ENCODE data around the gene CGB1.
"Not testable (repeated sequence)": the region's sequence is repeated elsewhere in the genome, so short reads cannot be mapped to it uniquely, and the experiment has no call there.

CGB1 gene

GRCh38 chr19:49065905-49066512, 29.3 kb upstream of the CGB1 start:
- Mint-ChIP-seq H3K27ac (no peak overlapping the region), H3K27me3 (peaks cover 56 to 78% of the 10 kb centered on the region in 2 donors), H3K4me3 (no peak overlapping the region), H3K36me3 (peaks cover 3 to 6% of the 10 kb centered on the region in 2 donors), H3K9me3 (peaks cover 7 to 10% of the 10 kb centered on the region in 2 donors), H3K4me1 (peaks cover 4 to 6% of the 10 kb centered on the region in 2 donors)
- ATAC-seq (replicated peaks) (no peak), DNase-seq (no peak)

- Mint-ChIP-seq H3K4me1 (peaks cover 4 to 6% of the 10 kb centered on the region in 2 donors), H3K9me3 (peaks cover 5% of the 10 kb centered on the region in 2 donors), H3K27ac (no peak within 1 kb of the TSS), H3K36me3 (no peaks in the 10 kb centered on the region), H3K4me3 (peak within 1 kb of the TSS in 1 of 2 donors; percentile 11), H3K27me3 (peaks cover 55 to 78% of the 10 kb centered on the region in 2 donors)
- ATAC-seq (replicated peaks) (no peak), DNase-seq (no peak)
Observed at GRCh38 chr19:49064768-49065611, 28.3 kb upstream of the CGB1 start, which contains the start of gene NTF4. NTF4 (minus strand) TSS chr19:49064818; CDS start chr19:49061997, 2,821 bp downstream.

- no peak for ATAC-seq (replicated peaks)
- Mint-ChIP-seq H3K4me3 (no peak overlapping the region), H3K4me1 (peaks cover 4 to 6% of the 10 kb centered on the region in 2 donors), H3K27me3 (peaks cover 53 to 77% of the 10 kb centered on the region in 2 donors), H3K27ac (no peak overlapping the region), H3K36me3 (no peaks in the 10 kb centered on the region), H3K9me3 (peaks cover 0 to 2% of the 10 kb centered on the region in 2 donors)
- DNase-seq = no peak
Observed at GRCh38 chr19:49064029-49064629, 27.4 kb upstream of the CGB1 start.

GRCh38 chr19:49061445-49061844, 24.8 kb upstream of the CGB1 start:
- Mint-ChIP-seq H3K4me1 (peaks cover 20 to 26% of the 10 kb centered on the region in 2 donors), H3K27ac (no peak overlapping the region), H3K9me3 (peaks cover 0 to 2% of the 10 kb centered on the region in 2 donors), H3K4me3 (no peak overlapping the region), H3K36me3 (no peaks in the 10 kb centered on the region), H3K27me3 (peaks cover 59 to 84% of the 10 kb centered on the region in 2 donors)
- DNase-seq = no peak
- ATAC-seq (replicated peaks) = peak; percentile 15 to 36

- no peaks in the 10 kb centered on the region for H3K36me3 Mint-ChIP-seq
- H3K27ac Mint-ChIP-seq = no peak overlapping the region
- peaks cover 23 to 30% of the 10 kb centered on the region in 2 donors for H3K4me1 Mint-ChIP-seq
- H3K27me3 Mint-ChIP-seq = peaks cover 56 to 84% of the 10 kb centered on the region in 2 donors
- no peak overlapping the region for H3K4me3 Mint-ChIP-seq
- H3K9me3 Mint-ChIP-seq = peaks cover 0 to 2% of the 10 kb centered on the region in 2 donors
- no peak for ATAC-seq (replicated peaks)
- DNase-seq = no peak
Observed at GRCh38 chr19:49061000-49061399, 24.3 kb upstream of the CGB1 start.

- H3K36me3 Mint-ChIP-seq = no peaks in the 10 kb centered on the region
- DNase-seq (no peak), ATAC-seq (replicated peaks) (no peak)
- H3K27ac Mint-ChIP-seq = no peak overlapping the region
- peaks cover 0 to 2% of the 10 kb centered on the region in 2 donors for H3K9me3 Mint-ChIP-seq
- H3K27me3 Mint-ChIP-seq = peaks cover 51 to 81% of the 10 kb centered on the region in 2 donors
- peaks cover 24 to 33% of the 10 kb centered on the region in 2 donors for H3K4me1 Mint-ChIP-seq
- no peak overlapping the region for H3K4me3 Mint-ChIP-seq
Observed at GRCh38 chr19:49059053-49059452, 22.4 kb upstream of the CGB1 start.

GRCh38 chr19:49058562-49058961, 21.9 kb upstream of the CGB1 start:
- peaks cover 24 to 33% of the 10 kb centered on the region in 2 donors for H3K4me1 Mint-ChIP-seq
- no peak for DNase-seq
- no peaks in the 10 kb centered on the region for H3K36me3 Mint-ChIP-seq
- H3K27ac Mint-ChIP-seq = no peak overlapping the region
- peaks cover 0 to 2% of the 10 kb centered on the region in 2 donors for H3K9me3 Mint-ChIP-seq
- peaks cover 56 to 81% of the 10 kb centered on the region in 2 donors for H3K27me3 Mint-ChIP-seq
- peak in 1 of 2 donors; percentile 30 for ATAC-seq (replicated peaks)
- peak overlapping the region in 1 of 2 donors; percentile 8 for H3K4me3 Mint-ChIP-seq

- ATAC-seq (replicated peaks) = no peak
- no peaks in the 10 kb centered on the region for H3K36me3 Mint-ChIP-seq
- peak within 1 kb of the TSS; percentile 78 to 86 for H3K4me3 Mint-ChIP-seq
- H3K4me1 Mint-ChIP-seq = peaks cover 24 to 33% of the 10 kb centered on the region in 2 donors
- DNase-seq = no peak
- H3K9me3 Mint-ChIP-seq = peaks cover 0 to 2% of the 10 kb centered on the region in 2 donors
- peak within 1 kb of the TSS; percentile 16 for H3K27ac Mint-ChIP-seq
- H3K27me3 Mint-ChIP-seq = peaks cover 56 to 75% of the 10 kb centered on the region in 2 donors
Observed at GRCh38 chr19:49057636-49058234, 21.0 kb upstream of the CGB1 start, which contains the start of gene CGB7. CGB7 (minus strand) TSS chr19:49057749; CDS start chr19:49055375, 2,374 bp downstream.

GRCh38 chr19:49056902-49057596, 20.4 kb upstream of the CGB1 start:
- H3K27me3 Mint-ChIP-seq = peaks cover 56 to 75% of the 10 kb centered on the region in 2 donors
- ATAC-seq (replicated peaks); H3K36me3 Mint-ChIP-seq; DNase-seq; H3K9me3 Mint-ChIP-seq: not testable (repeated sequence)
- peak overlapping the region; percentile 16 for H3K27ac Mint-ChIP-seq
- peaks cover 24 to 33% of the 10 kb centered on the region in 2 donors for H3K4me1 Mint-ChIP-seq
- peak overlapping the region; percentile 78 to 86 for H3K4me3 Mint-ChIP-seq

- peak; percentile 35 for DNase-seq
- Mint-ChIP-seq H3K4me3 (peak overlapping the region; percentile 78 to 86), H3K27me3 (peaks cover 52 to 70% of the 10 kb centered on the region in 2 donors), H3K36me3 (no peaks in the 10 kb centered on the region), H3K27ac (peak overlapping the region; percentile 16), H3K9me3 (peaks cover 0 to 2% of the 10 kb centered on the region in 2 donors), H3K4me1 (peaks cover 22 to 33% of the 10 kb centered on the region in 2 donors)
- peak; percentile 78 to 83 for ATAC-seq (replicated peaks)
Observed at GRCh38 chr19:49056101-49056901, 19.6 kb upstream of the CGB1 start.

GRCh38 chr19:49050376-49051033, 13.8 kb upstream of the CGB1 start:
- DNase-seq; H3K27ac Mint-ChIP-seq; H3K36me3 Mint-ChIP-seq; H3K9me3 Mint-ChIP-seq; H3K4me3 Mint-ChIP-seq; H3K4me1 Mint-ChIP-seq; ATAC-seq (replicated peaks): not testable (repeated sequence)
- peaks cover 18 to 26% of the 10 kb centered on the region in 2 donors for H3K27me3 Mint-ChIP-seq

- not testable (repeated sequence) for H3K4me1 Mint-ChIP-seq; H3K27ac Mint-ChIP-seq; DNase-seq; ATAC-seq (replicated peaks); H3K36me3 Mint-ChIP-seq; H3K4me3 Mint-ChIP-seq; H3K9me3 Mint-ChIP-seq
- H3K27me3 Mint-ChIP-seq = peaks cover 14 to 19% of the 10 kb centered on the region in 2 donors
Observed at GRCh38 chr19:49049834-49050233, 13.1 kb upstream of the CGB1 start.

Measured in stimulated activated naive B cell treated with anti-CD40 and anti-IgM and Interleukin-4, amounts not matched to agents 10 μg/mL and 1 μg/mL and 100 μg/mL, for 72 hours (primary cell).